CD4-positive, alpha-beta T cell (primary cell): ENCODE data around the gene ALOX5AP. TPM values are rescaled to one million over a fixed set of nuclear protein-coding genes. Genes with fewer than 3 reads are reported as not detected.

ENCODE experiments used
- ATAC-seq: fragments of 200-7000 bp; cut with Tn5 transposase; one replicate; pipeline ENCODE4 v1.10.0; 2022; ENCODE audit warnings: mild to moderate bottlenecking; ENCODE audit not compliant: poor library complexity
- CTCF ChIA-PET: fragments of 350-600 bp; sonication (Branson Sonifier 250); formaldehyde crosslinking; loops from one replicate; lab custom pipeline; 2021; ENCODE audit warnings: antibody characterized with exemption, inconsistent platforms; lab: Charles Lee
- POLR2A ChIA-PET: fragments of 350-600 bp; sonication (Branson Sonifier 250); formaldehyde crosslinking; loops from one replicate; lab custom pipeline; 2021; ENCODE audit warnings: antibody characterized with exemption, inconsistent platforms; lab: Charles Lee
- DNase-seq, 14 experiments: peaks; one replicate each; pipeline ENCODE4 v3.0.0-alpha.2; 2013 to 2020; ENCODE audit warnings: mixed read lengths in 2 of 14
- H3K27ac ChIP-seq, 2 donors: one replicate each; pipeline versions ENCODE4 v1.5.1 to v1.7.0; 2013; ENCODE audit warnings: low read length in 2 of 2, low read depth in 1 of 2, mild to moderate bottlenecking in 1 of 2
- H3K27me3 ChIP-seq, 2 experiments: 1 replicate in 1 of 2; 2 replicates in 1 of 2; pipeline versions ENCODE4 v1.6.1 to v1.7.0; 2013; ENCODE audit warnings: low read length in 2 of 2, control low read depth in 1 of 2, mild to moderate bottlenecking in 1 of 2, moderate library complexity in 1 of 2; ENCODE audit not compliant: insufficient read depth in 2 of 2, control insufficient read depth in 1 of 2
- H3K36me3 ChIP-seq: one replicate; pipeline ENCODE4 v1.6.1; 2013; ENCODE audit warnings: low read length, control low read depth; ENCODE audit not compliant: insufficient read depth
- H3K4me1 ChIP-seq: one replicate; pipeline ENCODE4 v1.6.1; 2013; ENCODE audit warnings: low read length, control low read depth; ENCODE audit not compliant: insufficient read depth
- H3K4me3 ChIP-seq: one replicate; pipeline ENCODE4 v1.5.1; 2013; ENCODE audit warnings: mild to moderate bottlenecking, low read length, moderate library complexity
- H3K9me3 ChIP-seq, 2 experiments: 1 replicate in 1 of 2; 2 replicates in 1 of 2; pipeline versions ENCODE4 v1.6.1 to v1.7.0; 2013; ENCODE audit warnings: low read length in 2 of 2, mild to moderate bottlenecking in 2 of 2, control low read depth in 1 of 2, moderate library complexity in 1 of 2; ENCODE audit not compliant: control insufficient read depth in 1 of 2, insufficient read depth in 1 of 2
- H3K27ac Mint-ChIP-seq: one replicate; pipeline ENCODE4 v1.8.0; 2020; ENCODE audit warnings: mixed read lengths
- H3K27me3 Mint-ChIP-seq: one replicate; pipeline ENCODE4 v1.8.0; 2021; ENCODE audit warnings: mixed read lengths
- H3K36me3 Mint-ChIP-seq: one replicate; pipeline ENCODE4 v1.8.0; 2021; ENCODE audit warnings: low read depth, mixed read lengths
- H3K4me1 Mint-ChIP-seq: one replicate; pipeline ENCODE4 v1.8.0; 2021; ENCODE audit warnings: low read depth, mixed read lengths
- H3K4me3 Mint-ChIP-seq: one replicate; pipeline ENCODE4 v1.8.0; 2020; ENCODE audit warnings: mild to moderate bottlenecking, mixed read lengths
- H3K9me3 Mint-ChIP-seq: one replicate; pipeline ENCODE4 v1.8.0; 2020; ENCODE audit warnings: mixed read lengths
- CTCF ChIP-seq: fragments of 200-600 bp; IDR thresholded peaks from one replicate; pipeline ENCODE4 v1.8.0; 2022; ENCODE audit warnings: antibody characterized with exemption, mild to moderate bottlenecking
- intact Hi-C, 2 experiments: fragments of 100-400 bp; cut with DNase I in 1 of 2; cut with micrococcal nuclease in 1 of 2; formaldehyde crosslinking; loops; one replicate each; pipeline versions ENCODE4 v1.15.1 to v1.9.0; 2023 to 2025; cut with DNase I, micrococcal nuclease
- total RNA-seq, 174 experiments: library from RNA in 2 of 174; stranded (reverse) in 2 of 174; gene quantifications; one replicate each; pipeline ENCODE4 v1.2.3 and lab custom pipeline; 2021 to 2026

Gene ALOX5AP
- total RNA-seq, 2 experiments from 2014 or later, result 16.5 to 19.0 TPM

DNA sequence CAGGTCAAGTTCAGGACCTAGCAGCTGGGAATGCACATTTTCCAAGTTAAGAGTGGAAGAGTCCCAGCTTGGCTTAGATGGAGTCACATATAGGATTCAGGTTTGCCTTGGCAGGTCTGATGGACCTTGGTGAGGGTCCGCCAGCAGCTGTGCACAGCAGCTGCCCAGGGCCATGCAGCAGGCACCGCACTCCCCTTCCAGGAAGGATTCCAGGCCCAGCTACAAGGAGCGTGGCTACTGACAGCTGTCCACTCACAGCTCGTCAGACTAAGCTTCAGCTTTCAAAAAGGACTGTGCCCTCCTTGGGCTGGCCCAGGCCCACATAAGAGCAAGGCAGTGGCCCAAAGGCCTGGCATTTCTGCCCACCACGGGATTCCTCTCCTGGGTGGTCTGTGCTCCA, 68.4 kb downstream of the ALOX5AP start:
- intact Hi-C loops, result loop anchor here (1.0 to 10.0 kb wide), 12 partner anchors 66 to 1031 kb away; partner anchors contain the start of genes ALOX5AP (in 1 of the 2), HMGB1 (in 1 of the 2) and USPL1 (in 1 of the 2)
- Histone ChIP-seq H3K9me3 (no peaks in the 10 kb centered on the region), H3K4me1 (peaks cover 8% of the 10 kb centered on the region), H3K4me3 (no peak overlapping the region), H3K27ac (no peak overlapping the region), H3K36me3 (no peaks in the 10 kb centered on the region), H3K27me3 (no peaks in the 10 kb centered on the region)
- H3K9me3 Mint-ChIP-seq, result no peaks in the 10 kb centered on the region
- ChIA-PET POLR2A (interaction anchor here (1.5 kb wide), 1 partner anchor 671 kb away, joined by 5 read pairs; no protein-coding TSS in a partner anchor), CTCF (interaction anchor here (0.9 to 1.5 kb wide), 5 partner anchors 12 to 671 kb away, joined by 3 to 5 read pairs (median 4); no protein-coding TSS in a partner anchor)
- H3K27me3 Mint-ChIP-seq, result no peaks in the 10 kb centered on the region
- DNase-seq (no peak), ATAC-seq (no peak)
- H3K4me3 Mint-ChIP-seq, result no peak overlapping the region
- TF ChIP-seq CTCF, result no peak
- peaks cover 7% of the 10 kb centered on the region for H3K4me1 Mint-ChIP-seq
- no peaks in the 10 kb centered on the region for H3K36me3 Mint-ChIP-seq
- no peak overlapping the region for H3K27ac Mint-ChIP-seq

DNA sequence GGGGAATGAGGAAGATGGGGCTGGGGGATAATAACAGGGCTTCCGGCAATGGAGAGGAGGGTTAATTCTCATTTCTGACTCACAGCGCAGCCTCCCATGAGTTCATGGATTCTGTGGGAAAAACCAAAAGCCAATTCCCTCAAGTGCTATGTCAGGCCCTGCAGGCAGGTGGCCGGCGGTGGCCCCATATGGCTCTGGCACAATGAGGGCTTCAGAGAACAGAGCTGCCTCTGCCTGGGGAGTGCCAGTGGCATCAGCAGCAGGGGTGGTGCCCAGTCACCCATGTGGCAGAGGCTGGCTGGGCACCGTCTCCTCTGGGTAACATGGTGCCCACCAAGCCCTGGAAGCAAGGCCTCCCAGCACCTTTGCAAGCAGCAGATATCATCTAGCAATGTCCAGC, 69.1 kb downstream of the ALOX5AP start:
- Mint-ChIP-seq H3K9me3 (no peaks in the 10 kb centered on the region), H3K27me3 (no peaks in the 10 kb centered on the region), H3K36me3 (no peaks in the 10 kb centered on the region), H3K4me3 (no peak overlapping the region), H3K27ac (no peak overlapping the region), H3K4me1 (peaks cover 7% of the 10 kb centered on the region)
- POLR2A ChIA-PET, result no interaction called here
- Histone ChIP-seq H3K4me3 (no peak overlapping the region), H3K27me3 (no peaks in the 10 kb centered on the region), H3K27ac (no peak overlapping the region), H3K36me3 (no peaks in the 10 kb centered on the region), H3K4me1 (peaks cover 8% of the 10 kb centered on the region), H3K9me3 (no peaks in the 10 kb centered on the region)
- CTCF ChIA-PET, result interaction anchor here (0.7 kb wide), 1 partner anchor 87 kb away, joined by 3 read pairs; no protein-coding TSS in a partner anchor
- no peak for ATAC-seq
- TF ChIP-seq CTCF, result no peak
- intact Hi-C loops, result loop anchor here (5.0 to 10.0 kb wide), 8 partner anchors 67 to 1032 kb away; partner anchors contain the start of genes ALOX5AP (in 1 of the 2), HMGB1 (in 1 of the 2) and USPL1 (in 1 of the 2)
- DNase-seq, result no peak

DNA sequence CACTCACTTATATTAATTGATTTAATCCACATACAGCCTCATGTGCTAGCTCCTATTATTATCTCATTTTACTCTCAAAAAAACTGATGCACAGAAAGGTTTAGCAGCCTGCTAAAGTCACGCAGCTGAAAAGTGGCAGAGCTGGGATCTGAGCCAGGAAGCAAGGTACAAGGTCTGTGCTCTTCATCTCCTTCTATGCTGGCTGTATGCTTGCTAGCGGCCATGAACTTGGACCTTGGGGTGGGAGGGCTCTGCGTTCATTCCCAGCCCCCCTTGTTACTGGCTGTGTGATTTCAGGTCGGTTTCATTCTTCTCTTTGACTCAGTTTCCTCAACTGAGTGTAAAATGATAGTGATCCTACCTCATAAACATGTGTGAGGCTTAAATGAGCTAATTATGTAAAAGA, 69.8 kb downstream of the ALOX5AP start:
- intact Hi-C loops, result loop anchor here in 1 of 2 experiments (10.0 kb wide), 1 partner anchor 1030 kb away; no protein-coding TSS in a partner anchor

More for the DNA sequence above, 69.8 kb downstream of the ALOX5AP start:
- Mint-ChIP-seq H3K36me3 (no peaks in the 10 kb centered on the region), H3K27me3 (no peaks in the 10 kb centered on the region), H3K4me3 (no peak overlapping the region), H3K27ac (no peak overlapping the region), H3K9me3 (no peaks in the 10 kb centered on the region), H3K4me1 (peaks cover 7% of the 10 kb centered on the region)
- ATAC-seq (no peak), DNase-seq (no peak)
- CTCF ChIA-PET, result interaction anchor here (0.7 kb wide), 1 partner anchor 88 kb away, joined by 3 read pairs; no protein-coding TSS in a partner anchor
- no peak overlapping the region for H3K4me3 ChIP-seq
- no peaks in the 10 kb centered on the region for H3K9me3 ChIP-seq
- POLR2A ChIA-PET, result no interaction called here
- H3K36me3 ChIP-seq, result no peaks in the 10 kb centered on the region
- no peak for TF ChIP-seq CTCF
- H3K4me1 ChIP-seq, result peaks cover 8% of the 10 kb centered on the region
- H3K27me3 ChIP-seq, result no peaks in the 10 kb centered on the region
- no peak overlapping the region for H3K27ac ChIP-seq
